Stimulated activated CD8-positive, alpha-beta memory T cell treated with anti-CD3 and anti-CD28 coated beads, Interleukin-4, amount 100 ng/mL, for 4 hours (primary cell): Measurements from ENCODE around the gene GRK3.

ENCODE experiments used
- DNase-seq, 2 donors: peaks; one replicate each; pipeline ENCODE4 v3.0.0-alpha.2; 2020; ENCODE audit warnings: low read depth in 2 of 2, low spot score in 1 of 2

Gene GRK3

GRCh38 chr22:25752615-25753214 is 188.2 kb downstream of the GRK3 start:
- DNase-seq, result no peak

GRCh38 chr22:25753252-25753651 is 188.8 kb downstream of the GRK3 start:
- no peak for DNase-seq

- DNase-seq, result no peak
Measured at GRCh38 chr22:25754527-25755202, 190.2 kb downstream of the GRK3 start.

GRCh38 chr22:25757686-25758085 is 193.2 kb downstream of the GRK3 start:
- DNase-seq, result no peak

GRCh38 chr22:25758316-25758715 is 193.8 kb downstream of the GRK3 start:
- DNase-seq, result no peak

GRCh38 chr22:25759825-25760231 is 195.4 kb downstream of the GRK3 start:
- no peak for DNase-seq

GRCh38 chr22:25760294-25760693 is 195.8 kb downstream of the GRK3 start:
- DNase-seq, result no peak

GRCh38 chr22:25760848-25761595 is 196.5 kb downstream of the GRK3 start:
- DNase-seq, result no peak

- no peak for DNase-seq
Measured at GRCh38 chr22:25762147-25762546, 197.7 kb downstream of the GRK3 start.

GRCh38 chr22:25763239-25763777 is 198.8 kb downstream of the GRK3 start:
- DNase-seq, result no peak

GRCh38 chr22:25764270-25765015 is 200.0 kb downstream of the GRK3 start:
- no peak for DNase-seq

- no peak for DNase-seq
Measured at GRCh38 chr22:25765016-25765367, 200.5 kb downstream of the GRK3 start.

GRCh38 chr22:25765801-25766200 is 201.3 kb downstream of the GRK3 start:
- no peak for DNase-seq

GRCh38 chr22:25766418-25766817 is 201.9 kb downstream of the GRK3 start:
- DNase-seq, result no peak

GRCh38 chr22:25770333-25770732 is 205.9 kb downstream of the GRK3 start:
- DNase-seq, result no peak

- DNase-seq, result no peak
Measured at GRCh38 chr22:25772288-25772687, 207.8 kb downstream of the GRK3 start.

GRCh38 chr22:25774575-25775026 is 210.1 kb downstream of the GRK3 start:
- DNase-seq, result no peak

GRCh38 chr22:25775531-25775930 is 211.1 kb downstream of the GRK3 start:
- no peak for DNase-seq

- no peak for DNase-seq
Measured at GRCh38 chr22:25777411-25777810, 212.9 kb downstream of the GRK3 start.

GRCh38 chr22:25777870-25778269 is 213.4 kb downstream of the GRK3 start:
- no peak for DNase-seq
